Measurements from ENCODE around the gene COMMD1. TPM values are rescaled to one million over a fixed set of nuclear protein-coding genes. Genes with fewer than 3 reads are reported as not detected.
"Not testable (repeated sequence)": the region's sequence is repeated elsewhere in the genome, so short reads cannot be mapped to it uniquely, and the experiment has no call there.

The COMMD1 gene
- total RNA-seq, 1 donor from 2014 or later: 57.9 TPM

- no peaks in the 10 kb centered on the region for H3K27me3 ChIP-seq (ENCODE audit: control insufficient read depth in 3 of 3, insufficient read depth in 3 of 3, low read length in 3 of 3)
- H3K9me3 ChIP-seq (ENCODE audit: control insufficient read depth in 3 of 3, low read length in 3 of 3): no peaks in the 10 kb centered on the region
- H3K27ac ChIP-seq (ENCODE audit: low read depth, low read length): no peak overlapping the region
- no peaks in the 10 kb centered on the region for H3K4me1 ChIP-seq (ENCODE audit: control insufficient read depth in 3 of 3, insufficient read depth in 3 of 3, low read length in 3 of 3)
- no peaks in the 10 kb centered on the region for H3K36me3 ChIP-seq (ENCODE audit: control insufficient read depth in 3 of 3, insufficient read depth in 3 of 3, low read length in 3 of 3)
- no peak overlapping the region for H3K9ac ChIP-seq (ENCODE audit: low read depth in 1 of 3, low read length in 3 of 3)
- no peak overlapping the region for H3K4me3 ChIP-seq (ENCODE audit: low read length in 3 of 3)
These were observed 37.8 kb downstream of the COMMD1 start for GRCh38 chr2:61943251-61943650.

- Histone ChIP-seq H3K9ac (ENCODE audit: low read depth in 1 of 3, low read length in 3 of 3) (no peak overlapping the region), H3K36me3 (ENCODE audit: control insufficient read depth in 3 of 3, insufficient read depth in 3 of 3, low read length in 3 of 3) (no peaks in the 10 kb centered on the region), H3K4me1 (ENCODE audit: control insufficient read depth in 3 of 3, insufficient read depth in 3 of 3, low read length in 3 of 3) (peaks cover 0 to 8% (median 0%) of the 10 kb centered on the region in 3 donors), H3K9me3 (ENCODE audit: control insufficient read depth in 3 of 3, low read length in 3 of 3) (no peaks in the 10 kb centered on the region), H3K4me3 (ENCODE audit: low read length in 3 of 3) (no peak overlapping the region), H3K27me3 (ENCODE audit: control insufficient read depth in 3 of 3, insufficient read depth in 3 of 3, low read length in 3 of 3) (no peaks in the 10 kb centered on the region), H3K27ac (ENCODE audit: low read depth, low read length) (no peak overlapping the region)
These were observed 41.2 kb downstream of the COMMD1 start for GRCh38 chr2:61946666-61947065.

GRCh38 chr2:61948661-61949457 lies 43.4 kb downstream of the COMMD1 start:
- H3K4me1 ChIP-seq (ENCODE audit: control insufficient read depth in 3 of 3, insufficient read depth in 3 of 3, low read length in 3 of 3): peaks cover 0 to 8% (median 0%) of the 10 kb centered on the region in 3 donors
- H3K36me3 ChIP-seq (ENCODE audit: control insufficient read depth in 3 of 3, insufficient read depth in 3 of 3, low read length in 3 of 3): no peaks in the 10 kb centered on the region
- no peaks in the 10 kb centered on the region for H3K27me3 ChIP-seq (ENCODE audit: control insufficient read depth in 3 of 3, insufficient read depth in 3 of 3, low read length in 3 of 3)
- no peak overlapping the region for H3K9ac ChIP-seq (ENCODE audit: low read depth in 1 of 3, low read length in 3 of 3)
- no peaks in the 10 kb centered on the region for H3K9me3 ChIP-seq (ENCODE audit: control insufficient read depth in 3 of 3, low read length in 3 of 3)
- no peak overlapping the region for H3K27ac ChIP-seq (ENCODE audit: low read depth, low read length)
- no peak overlapping the region for H3K4me3 ChIP-seq (ENCODE audit: low read length in 3 of 3)

- Histone ChIP-seq H3K27ac (ENCODE audit: low read depth, low read length) (no peak overlapping the region), H3K9me3 (ENCODE audit: control insufficient read depth in 3 of 3, low read length in 3 of 3) (no peaks in the 10 kb centered on the region), H3K36me3 (ENCODE audit: control insufficient read depth in 3 of 3, insufficient read depth in 3 of 3, low read length in 3 of 3) (no peaks in the 10 kb centered on the region), H3K4me1 (ENCODE audit: control insufficient read depth in 3 of 3, insufficient read depth in 3 of 3, low read length in 3 of 3) (peaks cover 0 to 8% (median 0%) of the 10 kb centered on the region in 3 donors), H3K27me3 (ENCODE audit: control insufficient read depth in 3 of 3, insufficient read depth in 3 of 3, low read length in 3 of 3) (no peaks in the 10 kb centered on the region), H3K9ac (ENCODE audit: low read depth in 1 of 3, low read length in 3 of 3) (no peak overlapping the region), H3K4me3 (ENCODE audit: low read length in 3 of 3) (no peak overlapping the region)
These were observed 43.9 kb downstream of the COMMD1 start for GRCh38 chr2:61949458-61949713.

- H3K4me3 ChIP-seq (ENCODE audit: low read length in 3 of 3): no peak overlapping the region
- no peak overlapping the region for H3K9ac ChIP-seq (ENCODE audit: low read depth in 1 of 3, low read length in 3 of 3)
- H3K36me3 ChIP-seq (ENCODE audit: control insufficient read depth in 3 of 3, insufficient read depth in 3 of 3, low read length in 3 of 3): no peaks in the 10 kb centered on the region
- H3K4me1 ChIP-seq (ENCODE audit: control insufficient read depth in 3 of 3, insufficient read depth in 3 of 3, low read length in 3 of 3): peaks cover 0 to 8% (median 0%) of the 10 kb centered on the region in 3 donors
- H3K9me3 ChIP-seq (ENCODE audit: control insufficient read depth in 3 of 3, low read length in 3 of 3): no peaks in the 10 kb centered on the region
- H3K27me3 ChIP-seq (ENCODE audit: control insufficient read depth in 3 of 3, insufficient read depth in 3 of 3, low read length in 3 of 3): no peaks in the 10 kb centered on the region
- H3K27ac ChIP-seq (ENCODE audit: low read depth, low read length): no peak overlapping the region
These were observed 44.5 kb downstream of the COMMD1 start for GRCh38 chr2:61949714-61950560.

- no peak overlapping the region for H3K27ac ChIP-seq (ENCODE audit: low read depth, low read length)
These were observed 45.3 kb downstream of the COMMD1 start for GRCh38 chr2:61950571-61951315.

GRCh38 chr2:61951881-61952280 lies 46.4 kb downstream of the COMMD1 start:
- no peaks in the 10 kb centered on the region for H3K27me3 ChIP-seq (ENCODE audit: control insufficient read depth in 3 of 3, insufficient read depth in 3 of 3, low read length in 3 of 3)
- H3K36me3 ChIP-seq (ENCODE audit: control insufficient read depth in 3 of 3, insufficient read depth in 3 of 3, low read length in 3 of 3): no peaks in the 10 kb centered on the region
- no peak overlapping the region for H3K27ac ChIP-seq (ENCODE audit: low read depth, low read length)
- H3K9ac ChIP-seq (ENCODE audit: low read depth in 1 of 3, low read length in 3 of 3): no peak overlapping the region
- H3K4me1 ChIP-seq (ENCODE audit: control insufficient read depth in 3 of 3, insufficient read depth in 3 of 3, low read length in 3 of 3): peaks cover 0 to 8% (median 0%) of the 10 kb centered on the region in 3 donors
- no peaks in the 10 kb centered on the region for H3K9me3 ChIP-seq (ENCODE audit: control insufficient read depth in 3 of 3, low read length in 3 of 3)
- H3K4me3 ChIP-seq (ENCODE audit: low read length in 3 of 3): no peak overlapping the region

More at GRCh38 chr2:61950571-61951315, 45.3 kb downstream of the COMMD1 start:
- H3K4me1 ChIP-seq (ENCODE audit: control insufficient read depth in 3 of 3, insufficient read depth in 3 of 3, low read length in 3 of 3): peaks cover 0 to 8% (median 0%) of the 10 kb centered on the region in 3 donors
- no peaks in the 10 kb centered on the region for H3K36me3 ChIP-seq (ENCODE audit: control insufficient read depth in 3 of 3, insufficient read depth in 3 of 3, low read length in 3 of 3)
- no peak overlapping the region for H3K4me3 ChIP-seq (ENCODE audit: low read length in 3 of 3)
- no peaks in the 10 kb centered on the region for H3K9me3 ChIP-seq (ENCODE audit: control insufficient read depth in 3 of 3, low read length in 3 of 3)
- H3K27me3 ChIP-seq (ENCODE audit: control insufficient read depth in 3 of 3, insufficient read depth in 3 of 3, low read length in 3 of 3): no peaks in the 10 kb centered on the region
- H3K9ac ChIP-seq (ENCODE audit: low read depth in 1 of 3, low read length in 3 of 3): no peak overlapping the region

- Histone ChIP-seq H3K9me3 (ENCODE audit: control insufficient read depth in 3 of 3, low read length in 3 of 3) (no peaks in the 10 kb centered on the region), H3K27me3 (ENCODE audit: control insufficient read depth in 3 of 3, insufficient read depth in 3 of 3, low read length in 3 of 3) (no peaks in the 10 kb centered on the region), H3K4me3 (ENCODE audit: low read length in 3 of 3) (no peak overlapping the region), H3K4me1 (ENCODE audit: control insufficient read depth in 3 of 3, insufficient read depth in 3 of 3, low read length in 3 of 3) (peaks cover 0 to 8% (median 0%) of the 10 kb centered on the region in 3 donors), H3K9ac (ENCODE audit: low read depth in 1 of 3, low read length in 3 of 3) (no peak overlapping the region), H3K36me3 (ENCODE audit: control insufficient read depth in 3 of 3, insufficient read depth in 3 of 3, low read length in 3 of 3) (no peaks in the 10 kb centered on the region), H3K27ac (ENCODE audit: low read depth, low read length) (no peak overlapping the region)
These were observed 46.8 kb downstream of the COMMD1 start for GRCh38 chr2:61952288-61952687.

GRCh38 chr2:61954856-61955255 lies 49.4 kb downstream of the COMMD1 start:
- H3K4me3 ChIP-seq (ENCODE audit: low read length in 3 of 3); H3K27me3 ChIP-seq (ENCODE audit: control insufficient read depth in 3 of 3, insufficient read depth in 3 of 3, low read length in 3 of 3); H3K9me3 ChIP-seq (ENCODE audit: control insufficient read depth in 3 of 3, low read length in 3 of 3); H3K4me1 ChIP-seq (ENCODE audit: control insufficient read depth in 3 of 3, insufficient read depth in 3 of 3, low read length in 3 of 3); H3K27ac ChIP-seq (ENCODE audit: low read depth, low read length); H3K36me3 ChIP-seq (ENCODE audit: control insufficient read depth in 3 of 3, insufficient read depth in 3 of 3, low read length in 3 of 3); H3K9ac ChIP-seq (ENCODE audit: low read depth in 1 of 3, low read length in 3 of 3): not testable (repeated sequence)

Measured in skeletal muscle tissue (tissue), 4 donors.